ENCODE measurements around the gene EFL1.

The EFL1 gene

GRCh38 chr15:82095803-82096202, 166.7 kb downstream of the EFL1 start:
- no peak for DNase-seq (ENCODE audit: low read depth)
- no peak for TF ChIP-seq CTCF (conservative IDR thresholded peaks at IDR 0.05; ENCODE audit: low read depth, low read length)
- H3K4me3 ChIP-seq (ENCODE audit: low read depth, low read length), result no peak overlapping the region

- no peak for TF ChIP-seq CTCF (conservative IDR thresholded peaks at IDR 0.05; ENCODE audit: low read depth, low read length)
- H3K4me3 ChIP-seq (ENCODE audit: low read depth, low read length), result peak overlapping the region; percentile 45
- peak; percentile 94 for DNase-seq (ENCODE audit: low read depth)
Measured at GRCh38 chr15:82093774-82094211, 168.7 kb downstream of the EFL1 start.

- TF ChIP-seq CTCF (conservative IDR thresholded peaks at IDR 0.05; ENCODE audit: low read depth, low read length), result no peak
Measured at GRCh38 chr15:82093325-82093724, 169.2 kb downstream of the EFL1 start.

GRCh38 chr15:82091636-82092140, 170.8 kb downstream of the EFL1 start:
- no peak for DNase-seq (ENCODE audit: low read depth)
- no peak for TF ChIP-seq CTCF (conservative IDR thresholded peaks at IDR 0.05; ENCODE audit: low read depth, low read length)
- no peak overlapping the region for H3K4me3 ChIP-seq (ENCODE audit: low read depth, low read length)

More at GRCh38 chr15:82093325-82093724, 169.2 kb downstream of the EFL1 start:
- DNase-seq (ENCODE audit: low read depth), result no peak
- no peak overlapping the region for H3K4me3 ChIP-seq (ENCODE audit: low read depth, low read length)

GRCh38 chr15:82086243-82086995, 176.1 kb downstream of the EFL1 start:
- TF ChIP-seq CTCF (conservative IDR thresholded peaks at IDR 0.05; ENCODE audit: low read depth, low read length), result no peak
- H3K4me3 ChIP-seq (ENCODE audit: low read depth, low read length), result no peak overlapping the region
- DNase-seq (ENCODE audit: low read depth), result no peak

GRCh38 chr15:82081914-82082762, 180.4 kb downstream of the EFL1 start:
- H3K4me3 ChIP-seq (ENCODE audit: low read depth, low read length), result no peak overlapping the region
- peak; percentile 92 for DNase-seq (ENCODE audit: low read depth)
- peak; percentile 55 for TF ChIP-seq CTCF (conservative IDR thresholded peaks at IDR 0.05; ENCODE audit: low read depth, low read length)

Measured in choroid plexus epithelial cell (primary cell).